ENCODE measurements around the gene SPOCK1.

SPOCK1 gene

DNA sequence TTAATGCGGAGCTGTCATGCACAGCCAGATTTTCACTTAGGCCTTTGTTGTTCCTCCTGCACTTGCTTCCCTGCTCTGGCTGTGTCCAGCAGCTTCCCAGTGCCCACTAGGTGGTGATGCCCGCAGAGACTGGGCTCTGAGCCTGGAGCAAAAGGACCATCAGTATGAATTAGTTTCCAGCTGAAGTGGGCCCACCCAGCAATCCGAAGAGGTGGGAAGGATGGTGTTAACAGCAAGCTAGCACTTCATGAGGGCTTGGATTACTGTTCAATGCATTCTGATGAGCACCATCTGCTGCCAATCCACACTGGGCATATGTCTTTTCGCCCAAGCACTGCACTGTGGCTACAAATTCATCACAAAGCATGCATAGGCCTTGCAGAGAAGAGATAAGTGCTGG, 459.1 kb downstream of the SPOCK1 start:
- DNase-seq, result no peak

DNA sequence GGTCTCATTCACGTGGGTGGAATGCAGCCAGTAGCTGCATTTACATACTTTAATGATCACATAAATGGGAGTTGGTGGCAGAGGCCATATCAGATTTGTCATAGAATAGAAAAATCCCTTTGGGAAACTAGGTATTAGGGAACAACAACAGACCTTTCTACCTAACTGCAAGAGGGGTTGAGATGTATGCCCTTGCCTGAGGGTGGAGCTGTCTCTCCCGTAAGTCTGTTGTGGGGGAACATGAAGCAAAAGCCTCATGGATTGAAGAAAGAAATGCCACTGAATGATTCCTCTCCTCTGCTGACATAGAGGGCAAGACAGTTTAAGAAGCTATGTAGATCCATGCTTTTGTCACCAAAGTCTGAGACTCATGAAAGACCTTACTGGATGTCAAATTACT, 461.3 kb downstream of the SPOCK1 start:
- no peak for DNase-seq

DNA sequence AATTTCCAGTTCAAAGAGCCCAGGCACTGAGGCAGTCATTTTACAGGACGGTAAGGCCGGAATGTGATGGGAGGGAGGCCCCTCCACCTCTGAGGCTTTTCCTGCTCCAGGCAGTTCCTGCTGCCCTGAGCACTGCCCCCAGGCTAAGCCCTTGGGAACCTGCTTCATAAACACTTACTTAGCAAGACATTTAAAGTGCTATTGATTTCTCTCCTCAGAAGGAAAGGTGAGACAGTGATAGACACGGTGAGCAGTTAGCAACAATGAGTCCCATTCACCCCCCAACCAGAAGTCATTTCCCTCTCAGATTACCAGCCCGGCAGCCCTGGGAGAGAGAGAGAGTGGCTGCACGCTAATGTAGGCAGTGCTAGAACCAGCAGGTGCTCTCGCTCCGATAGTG, 462.5 kb downstream of the SPOCK1 start:
- no peak for DNase-seq

DNA sequence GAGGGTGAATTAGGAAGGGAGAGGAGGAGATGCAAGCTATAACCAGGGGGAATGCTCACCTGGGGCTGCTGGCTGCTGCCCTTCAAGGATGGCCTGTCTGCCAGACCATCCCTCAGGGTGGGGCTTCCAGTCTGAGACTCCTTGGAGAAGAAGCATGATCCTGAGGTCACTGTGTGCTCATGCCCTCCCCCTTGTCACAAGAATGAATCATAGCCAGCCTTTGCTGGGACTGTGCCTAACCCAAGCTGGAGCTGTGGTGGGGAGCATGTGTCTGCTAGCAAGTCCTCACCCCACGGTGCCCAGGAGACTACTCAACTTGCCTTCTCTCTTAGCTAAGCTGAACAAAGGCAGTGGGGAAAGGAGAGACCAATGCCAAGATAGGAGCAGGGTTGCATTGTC, 463.6 kb downstream of the SPOCK1 start:
- no peak for DNase-seq

DNA sequence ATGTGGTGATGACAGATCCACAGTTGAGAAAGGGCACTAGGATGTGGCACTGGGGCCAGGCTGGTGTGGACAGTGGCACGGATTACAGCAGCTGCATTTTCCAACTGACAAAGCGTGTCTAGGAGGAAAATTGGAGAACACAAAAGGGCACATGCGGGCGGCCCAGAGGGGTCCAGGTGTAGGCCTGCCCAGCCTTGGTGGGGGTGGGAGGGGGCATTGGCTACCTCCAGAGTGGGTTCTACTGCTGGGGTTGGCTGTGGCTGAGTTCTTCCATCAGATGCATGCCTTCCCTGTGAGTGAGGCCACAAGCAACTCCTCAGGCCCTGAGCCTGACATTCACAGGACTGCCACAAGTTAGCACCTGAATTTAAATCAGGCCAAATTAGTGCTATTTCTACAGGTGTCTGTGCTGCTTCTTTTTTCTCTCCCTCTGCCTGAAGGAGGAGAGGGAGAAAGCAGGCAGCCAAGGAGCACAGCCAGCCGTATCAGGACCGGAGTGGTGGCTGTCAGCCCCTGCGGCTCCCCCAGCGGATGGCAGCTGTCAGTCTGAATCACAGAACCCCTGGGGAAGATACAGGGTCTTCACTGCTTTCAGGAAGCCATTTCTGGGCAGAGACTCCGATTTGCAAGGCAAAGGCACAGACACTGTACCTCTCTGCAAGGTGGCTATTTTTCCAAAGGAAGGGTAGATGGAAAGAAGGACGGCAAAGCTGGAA, 464.2 kb downstream of the SPOCK1 start:
- DNase-seq, result no peak

DNA sequence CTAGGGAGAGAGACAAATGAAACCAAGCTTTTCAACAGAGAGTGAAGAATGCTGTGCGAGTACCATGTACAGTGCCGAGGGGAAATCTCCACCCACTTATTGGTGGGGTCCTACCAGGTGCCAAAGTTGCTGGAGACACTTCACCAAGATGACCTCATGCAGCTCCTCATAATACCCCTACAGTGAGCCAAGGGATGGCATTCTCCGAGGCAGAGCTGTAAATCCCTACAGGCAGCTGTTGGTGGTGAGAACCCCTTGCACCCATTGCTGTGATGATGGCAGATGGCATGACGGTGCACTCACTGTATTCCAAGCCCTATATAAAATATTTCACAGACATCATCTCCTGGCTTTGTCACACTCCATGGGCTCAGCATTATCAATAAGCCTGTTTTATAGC, 464.9 kb downstream of the SPOCK1 start:
- DNase-seq, result no peak

DNA sequence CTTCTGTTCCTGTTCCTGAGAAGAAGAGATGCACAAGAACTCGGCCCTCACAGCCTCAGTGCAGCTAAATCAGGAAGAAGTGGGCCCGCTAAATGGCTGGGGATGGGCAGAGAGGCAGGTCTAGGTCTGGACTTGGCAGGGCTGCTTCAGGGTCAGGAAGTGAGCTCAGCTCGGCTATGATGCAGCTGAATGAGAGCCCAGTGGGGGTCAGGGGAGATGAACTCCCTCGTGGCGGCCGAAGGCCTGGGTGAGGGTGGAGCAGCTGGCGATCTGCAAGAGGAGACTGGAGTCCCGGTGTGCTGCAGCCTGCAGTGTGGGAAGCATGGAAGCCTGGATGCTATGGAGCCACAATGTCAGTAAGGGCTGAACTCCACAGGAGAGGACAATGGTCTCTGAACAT, 466.2 kb downstream of the SPOCK1 start:
- no peak for DNase-seq

DNA sequence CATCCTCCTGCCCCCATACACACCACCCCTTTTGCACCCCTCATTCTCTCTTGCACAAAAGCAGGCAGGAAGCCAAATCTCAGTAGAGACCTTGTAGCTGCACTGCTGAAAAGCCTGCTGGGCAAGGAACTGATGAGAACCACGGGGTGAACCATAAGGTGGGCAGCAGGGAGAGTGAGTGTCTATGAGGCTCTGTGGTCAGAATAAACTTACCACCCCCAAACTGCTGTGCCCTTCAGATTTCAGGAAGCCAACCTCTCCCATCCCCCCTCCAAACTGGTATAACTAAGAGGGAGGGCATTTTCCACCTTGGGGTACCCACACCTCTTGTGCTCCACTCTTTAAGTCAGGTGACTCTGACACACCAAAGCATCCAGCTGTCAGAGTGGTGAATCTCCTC, 471.4 kb downstream of the SPOCK1 start:
- DNase-seq, result no peak

DNA sequence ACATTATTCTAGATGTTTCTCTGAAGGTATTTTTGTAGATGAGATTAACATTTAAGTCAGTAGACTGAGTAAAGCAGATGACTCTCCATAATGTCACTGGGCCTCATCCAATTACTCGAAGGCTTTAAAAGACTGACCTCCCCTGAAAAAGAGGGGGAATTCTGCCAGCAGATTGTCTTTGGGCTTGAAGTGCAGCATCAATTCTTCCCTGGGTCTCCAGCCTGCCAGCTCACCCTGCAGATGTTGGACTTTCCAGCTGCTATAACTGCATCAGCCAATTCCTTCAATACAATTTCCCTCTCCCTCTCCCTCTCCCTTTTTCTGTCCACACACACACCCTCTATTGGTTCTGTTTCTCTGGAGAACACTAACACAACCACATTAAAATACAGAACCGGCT, 472.8 kb downstream of the SPOCK1 start:
- DNase-seq, result no peak

DNA sequence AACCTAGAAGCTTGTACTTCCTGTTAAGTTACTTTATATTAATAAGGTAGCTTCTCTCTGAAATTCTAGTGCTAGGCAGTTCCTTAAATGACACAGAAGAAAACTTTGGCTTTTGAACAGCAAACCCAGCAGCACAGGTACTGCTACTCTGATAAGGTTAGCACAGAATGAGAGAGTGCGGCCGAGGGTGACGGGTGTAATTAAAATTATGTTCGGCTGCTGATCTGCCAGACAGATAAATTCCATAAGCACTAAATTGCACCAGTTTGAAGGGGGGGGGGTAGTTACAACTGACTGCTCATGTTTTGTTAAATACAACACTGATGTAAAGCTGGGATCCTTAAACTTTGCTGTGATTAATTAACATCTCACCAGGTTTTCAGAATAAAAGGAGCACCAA, 475.1 kb downstream of the SPOCK1 start:
- no peak for DNase-seq

DNA sequence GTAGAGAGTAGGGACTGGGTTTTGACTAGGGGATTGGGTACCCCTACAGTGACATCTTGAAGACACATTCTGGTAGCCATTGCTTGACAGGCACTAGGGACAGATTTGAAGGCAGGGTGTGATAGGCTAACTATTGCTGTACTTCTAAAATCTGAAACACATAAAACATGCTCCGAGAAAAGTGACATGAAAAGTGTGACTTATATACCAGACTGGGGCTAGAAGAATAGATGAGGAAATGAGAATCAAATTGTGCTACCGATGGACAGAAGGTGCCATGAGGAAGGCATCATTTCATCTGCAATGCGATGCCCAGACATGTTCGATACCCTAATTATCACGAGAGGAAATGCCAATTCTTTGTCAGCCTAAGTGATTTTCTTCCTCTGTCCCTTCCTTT, 475.8 kb downstream of the SPOCK1 start:
- no peak for DNase-seq

DNA sequence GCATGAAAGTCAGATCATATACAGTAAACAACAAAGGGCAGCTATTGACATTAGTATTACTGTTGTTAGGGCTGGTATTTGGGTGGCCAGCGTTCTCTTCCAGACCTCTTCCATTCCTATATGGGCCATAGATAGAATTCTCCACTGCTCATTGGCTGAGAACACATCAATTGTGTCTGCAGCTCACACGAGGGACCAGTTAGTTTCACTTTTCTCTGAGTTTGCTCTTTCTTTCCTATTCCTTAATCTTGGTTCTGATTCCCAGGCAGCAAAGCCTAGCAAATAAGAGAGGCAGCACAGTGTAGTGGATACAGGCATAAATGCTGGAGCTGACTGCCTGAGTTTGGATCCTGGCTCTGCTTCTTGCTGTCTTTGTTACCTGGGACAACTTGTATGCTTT, 476.4 kb downstream of the SPOCK1 start:
- DNase-seq, result no peak

DNA sequence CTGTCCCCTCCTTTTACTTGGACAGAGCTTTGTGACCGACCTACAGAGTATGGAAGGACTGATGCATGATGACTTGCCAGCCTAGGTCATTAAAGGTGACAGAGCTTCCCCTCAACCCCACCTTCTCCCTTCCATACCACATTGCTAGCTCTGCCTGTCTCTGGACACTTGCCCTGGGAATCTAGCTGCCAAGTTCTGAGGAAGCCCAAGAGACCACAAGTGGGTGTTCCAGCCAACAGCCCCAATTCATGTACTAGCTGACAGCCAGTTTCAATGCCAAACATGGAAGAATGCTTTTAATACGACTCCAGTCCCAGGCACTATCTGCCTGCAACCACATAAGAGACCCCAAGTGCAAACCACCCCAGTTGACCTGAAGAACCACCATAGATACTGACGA, 477.1 kb downstream of the SPOCK1 start:
- DNase-seq, result no peak

DNA sequence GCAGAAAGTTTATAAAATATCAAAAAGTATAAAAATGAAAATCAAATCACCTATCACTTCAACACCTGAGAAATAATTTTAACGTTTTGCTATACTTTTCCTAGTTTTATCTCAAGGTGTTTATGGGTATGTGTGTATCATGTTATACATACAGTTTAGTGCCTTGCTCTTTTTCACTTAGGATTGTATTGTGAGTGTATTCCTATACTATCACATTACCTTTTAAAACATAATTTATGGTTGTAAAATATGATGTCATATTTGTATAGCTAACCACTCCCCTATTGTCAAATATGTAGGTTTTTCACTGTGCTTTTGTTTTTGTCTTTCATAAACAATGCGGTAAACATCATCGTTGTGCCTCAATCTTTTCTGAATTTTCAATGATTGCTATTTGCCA, 479.9 kb downstream of the SPOCK1 start:
- DNase-seq, result no peak

DNA sequence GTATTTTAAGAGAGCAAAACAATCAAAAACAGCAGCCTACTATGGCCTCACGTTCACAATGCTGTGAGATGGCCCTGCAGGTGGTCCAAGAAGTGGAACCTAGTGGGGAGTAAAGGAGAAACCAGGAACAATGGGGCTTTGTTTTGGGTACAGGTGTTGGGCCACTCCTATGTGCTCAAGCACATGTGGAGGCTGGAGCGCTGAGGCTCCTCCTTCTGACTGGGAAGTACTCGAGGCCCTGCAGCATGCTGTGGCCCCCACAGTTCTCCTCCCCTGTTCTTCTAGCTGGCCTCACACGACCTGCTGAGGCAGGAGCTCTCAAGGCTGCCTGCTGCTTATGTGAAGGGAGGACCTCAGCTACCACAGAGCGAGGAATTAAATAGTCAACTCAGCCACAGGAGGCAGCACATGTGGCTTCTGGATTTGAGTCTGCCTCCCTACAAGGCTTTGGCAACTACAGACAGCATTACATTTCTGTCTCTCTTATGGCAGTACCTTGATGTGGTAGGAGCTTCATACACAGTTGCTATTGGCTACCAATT, 482.3 kb downstream of the SPOCK1 start:
- no peak for DNase-seq

DNA sequence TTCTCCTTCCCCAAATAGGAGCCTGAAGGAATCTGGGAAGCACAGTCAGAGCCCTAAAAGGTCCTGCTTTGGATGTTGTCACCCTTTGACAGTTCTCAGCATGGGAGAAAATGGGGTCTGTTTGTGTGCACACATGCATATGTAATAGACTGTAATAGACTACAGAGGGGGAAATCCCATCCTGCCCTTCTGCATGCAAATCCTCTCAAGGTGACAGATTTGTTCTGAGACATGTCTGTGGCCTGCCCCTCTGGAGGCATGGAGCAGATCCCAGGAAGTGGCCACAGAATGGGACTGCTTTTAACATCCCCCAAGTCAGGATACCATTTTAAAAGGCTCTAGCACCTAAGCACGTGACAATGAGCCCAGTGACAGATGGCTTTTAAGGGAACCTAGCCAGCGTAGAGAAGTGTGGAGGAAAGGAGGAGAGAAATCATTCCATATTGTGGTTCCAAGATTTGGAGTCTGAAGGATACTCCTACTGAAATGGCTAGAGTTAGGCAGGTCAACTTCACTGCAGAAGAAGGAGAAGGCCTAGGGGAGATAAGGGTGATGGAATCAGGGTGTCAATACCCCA, 483.5 kb downstream of the SPOCK1 start:
- no peak for DNase-seq

DNA sequence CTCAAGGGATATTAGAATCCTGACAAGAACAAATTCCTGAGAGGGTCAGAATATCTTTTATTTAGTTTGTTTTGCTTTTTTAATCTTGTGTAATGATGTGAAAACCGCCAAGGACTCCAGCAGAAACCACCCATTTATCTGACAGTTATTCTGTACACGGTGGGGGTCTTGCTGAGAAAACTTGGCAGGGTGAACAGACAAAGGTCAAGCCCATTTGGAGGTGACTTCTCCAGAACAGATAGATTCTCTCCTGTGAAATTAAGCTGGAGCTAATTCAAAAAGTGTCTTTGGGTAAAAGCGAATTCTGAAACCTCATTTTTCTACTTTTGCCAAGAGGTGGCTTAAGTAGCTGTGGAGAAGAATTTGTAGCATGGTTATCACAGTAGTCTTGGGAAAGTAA, 484.4 kb downstream of the SPOCK1 start:
- no peak for DNase-seq

DNA sequence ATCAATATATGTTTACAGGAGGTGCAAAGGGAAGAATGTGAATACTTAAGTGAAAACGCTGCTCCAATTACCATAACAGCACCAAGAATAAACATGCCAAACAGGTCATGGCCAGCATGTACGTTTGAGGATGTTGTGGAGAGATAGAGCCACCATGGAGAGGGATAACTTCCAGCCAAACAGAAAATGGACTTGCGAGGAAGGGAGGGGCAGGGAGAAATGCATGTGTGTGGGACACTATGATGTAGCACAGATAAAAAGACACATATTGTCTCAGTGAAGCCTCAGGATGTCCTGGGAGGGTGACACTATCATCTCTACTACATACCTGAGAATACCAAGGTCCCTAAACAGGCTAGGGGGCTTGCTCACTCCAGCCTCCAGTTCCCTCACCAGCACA, 488.9 kb downstream of the SPOCK1 start:
- DNase-seq, result no peak

DNA sequence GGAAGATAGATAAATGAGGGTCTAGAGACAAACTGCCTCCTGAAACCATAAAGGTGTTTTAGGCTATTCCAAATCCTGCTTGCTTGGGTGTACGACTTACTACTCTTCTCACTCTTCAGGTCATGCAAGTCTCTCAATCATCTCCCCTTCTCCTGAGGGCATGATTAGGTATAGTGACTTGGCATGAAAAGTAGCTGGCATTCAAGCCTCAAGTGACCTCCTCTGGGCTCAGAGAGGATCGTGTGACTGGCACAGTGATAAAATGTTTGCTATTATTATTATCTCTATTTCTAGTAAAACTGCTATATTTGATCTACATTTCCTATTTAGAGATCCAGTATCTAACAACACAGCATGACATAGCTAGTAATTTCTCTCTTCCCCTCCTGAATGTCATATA, 494.8 kb downstream of the SPOCK1 start:
- DNase-seq, result no peak

DNA sequence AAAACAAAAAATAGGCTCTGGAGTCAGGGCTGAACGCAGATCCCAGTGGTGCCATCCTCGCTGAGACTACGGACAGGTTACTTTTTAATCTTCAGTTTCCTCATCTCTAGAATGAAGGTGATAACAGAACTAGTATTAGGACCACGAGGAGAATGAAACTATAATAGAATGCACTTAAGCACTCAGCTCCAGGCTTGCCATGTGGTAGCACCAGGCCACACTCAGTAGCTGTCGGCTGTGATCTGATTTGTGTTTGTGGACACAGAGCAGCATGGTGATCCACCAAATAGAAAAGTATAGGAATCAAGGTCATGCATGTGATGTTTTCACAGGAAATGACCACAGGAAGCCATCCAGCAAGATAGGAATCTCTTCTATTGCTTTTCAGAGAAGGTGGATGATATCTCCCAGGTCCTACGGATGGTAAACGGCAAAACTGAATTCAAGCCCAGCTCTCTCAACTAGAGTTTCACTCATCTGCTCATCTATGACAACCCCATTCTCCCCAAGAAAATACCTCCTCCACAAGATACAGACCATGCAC, 498.0 kb downstream of the SPOCK1 start:
- no peak for DNase-seq

DNA sequence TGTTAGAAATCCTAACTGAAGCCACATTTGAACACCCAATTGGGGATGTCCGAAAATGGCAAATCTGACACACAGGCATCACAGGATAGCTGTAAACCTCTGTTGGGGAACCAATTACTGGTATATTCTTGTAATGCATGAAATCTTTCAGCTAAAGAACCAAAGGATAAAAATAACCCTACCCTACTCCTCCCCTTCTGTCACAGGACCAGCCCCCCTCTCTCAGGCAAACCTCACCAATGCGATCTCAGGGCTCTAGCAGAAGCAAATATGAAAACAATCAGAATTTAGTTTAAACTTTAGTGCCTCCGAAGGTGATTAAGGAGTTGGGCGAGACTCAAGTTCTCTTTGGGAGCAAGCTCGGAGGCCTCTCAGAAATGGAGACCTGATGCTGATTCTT, 499.3 kb downstream of the SPOCK1 start:
- no peak for DNase-seq

DNA sequence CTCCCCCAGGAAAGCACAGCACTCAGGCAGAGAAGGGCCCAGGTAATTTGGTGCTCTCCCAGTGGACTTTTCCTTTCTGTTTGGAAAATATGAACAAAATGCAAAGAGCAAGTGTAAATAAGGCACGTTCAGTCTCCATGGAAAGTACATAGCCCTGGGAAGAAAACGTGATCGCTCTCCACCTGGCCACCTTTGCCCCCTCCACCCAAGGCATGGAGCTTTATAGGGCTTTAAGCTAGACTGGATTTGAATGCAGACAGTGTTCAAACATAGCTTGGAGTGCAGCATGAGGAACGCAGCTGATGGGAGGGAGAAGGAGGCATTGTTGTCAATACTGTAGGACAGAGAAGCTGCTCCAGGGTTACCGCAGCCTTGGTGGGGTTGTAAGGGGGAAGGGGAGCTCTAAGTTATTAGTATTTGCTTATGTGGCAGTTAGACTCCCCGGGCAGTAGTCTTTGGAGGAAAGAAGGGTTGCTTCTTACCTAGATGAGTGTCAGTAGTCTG, 500.2 kb downstream of the SPOCK1 start:
- no peak for DNase-seq

DNA sequence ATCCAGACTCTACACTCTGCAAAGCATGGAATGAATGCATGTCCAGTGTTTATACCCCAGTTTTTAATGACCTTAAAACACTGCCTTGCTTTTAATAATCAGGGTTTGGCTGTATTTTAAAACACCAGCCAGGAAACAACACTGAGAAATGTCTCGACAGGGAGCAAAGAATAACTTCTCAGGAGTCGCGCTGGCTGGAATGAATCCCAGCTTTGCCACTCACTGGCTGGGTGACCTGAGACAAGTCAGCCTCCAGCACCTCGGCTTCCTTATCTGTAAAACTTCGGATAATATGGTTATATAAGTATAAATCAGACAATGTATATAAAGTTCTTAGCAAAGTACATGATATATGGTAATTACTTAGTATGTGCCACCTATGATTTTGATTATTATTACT, 505.0 kb downstream of the SPOCK1 start:
- no peak for DNase-seq

DNA sequence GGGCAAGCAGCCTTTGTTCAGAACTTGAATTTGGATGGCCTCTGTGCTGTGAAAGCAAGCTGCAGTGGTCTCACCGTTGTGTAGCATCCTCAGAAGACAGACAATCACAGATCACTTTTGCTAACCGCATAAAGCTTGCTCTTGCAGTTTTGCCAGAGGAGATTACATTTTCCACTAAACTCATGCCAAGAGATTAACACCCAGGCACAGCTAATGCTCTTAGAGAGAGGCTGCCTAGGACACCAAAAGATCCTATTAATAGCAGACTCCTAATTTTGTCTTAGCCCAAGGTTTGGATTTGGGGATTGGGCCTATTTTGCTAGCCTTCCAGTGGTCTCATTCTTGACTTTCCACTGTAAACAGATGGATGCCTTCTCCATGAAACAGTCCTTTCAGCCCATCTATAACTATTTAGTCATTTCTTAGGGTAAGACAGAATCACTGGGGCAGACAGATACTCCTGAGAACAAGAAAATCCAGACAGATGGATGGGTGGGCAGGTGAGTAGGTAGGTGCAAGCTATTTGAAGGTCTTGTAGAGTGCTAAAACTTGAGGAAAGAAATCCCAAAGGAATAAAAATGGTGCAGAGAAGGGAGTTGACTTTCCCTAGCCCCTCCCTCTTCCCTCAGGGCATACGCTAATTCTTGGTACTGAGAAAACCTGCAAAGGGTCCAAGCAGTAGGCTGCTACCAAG, 506.2 kb downstream of the SPOCK1 start:
- DNase-seq, result no peak
